K562 (cell line): ENCODE results near the gene CMIP. TPM values are rescaled to one million over a fixed set of nuclear protein-coding genes. Genes with fewer than 3 reads are reported as not detected.
A peak's percentile ranks its signal among the peaks of the same experiment; 100 is the strongest.

Experiments used
- BCL6 ChIP-seq: fragments of 250-450 bp; sonication (Bioruptor Pico); IDR thresholded peaks from 2 replicates; pipeline ENCODE4 v1.4.0; 2020
- CBX1 ChIP-seq: sonication (generic); IDR thresholded peaks from 2 replicates; pipeline ENCODE4 v1.6.1; 2016; ENCODE audit warnings: antibody characterized with exemption, low read depth, mild to moderate bottlenecking
- CBX8 ChIP-seq: fragments of 200-600 bp; sonication (generic); IDR thresholded peaks from 2 replicates; pipeline ENCODE4 v1.6.1; 2012; ENCODE audit warnings: borderline replicate concordance, mixed run types, low read depth, mild to moderate bottlenecking, moderate library complexity, mixed read lengths, low read length, control low read depth, inconsistent platforms; ENCODE audit not compliant: poor library complexity, severe bottlenecking; ENCODE audit errors: extremely low read depth
- FOXK2 ChIP-seq, 2 experiments: fragments of 450-650 bp; IDR thresholded peaks in 1 of 2; conservative IDR thresholded peaks in 1 of 2; 2 replicates each; pipeline ENCODE4 v1.6.1; 2016; ENCODE audit warnings: low read depth in 2 of 2, mild to moderate bottlenecking in 1 of 2
- HMG20B ChIP-seq: fragments of 250-450 bp; sonication (Bioruptor Pico); IDR thresholded peaks from 2 replicates; pipeline ENCODE4 v1.5.0; 2021; ENCODE audit warnings: mild to moderate bottlenecking
- HMGN3 ChIP-seq: IDR thresholded peaks from 2 replicates; pipeline ENCODE4 v1.6.1; 2011; ENCODE audit warnings: borderline replicate concordance, low read depth, mild to moderate bottlenecking, mixed read lengths, low read length; ENCODE audit not compliant: insufficient read length; ENCODE audit errors: extremely low read depth
- KDM4B ChIP-seq, 2 experiments: fragments of 450-650 bp in 1 of 2; sonication (generic) in 1 of 2; IDR thresholded peaks; 2 replicates each; pipeline ENCODE4 v1.6.1; 2016 to 2017; ENCODE audit warnings: borderline replicate concordance in 2 of 2, antibody characterized with exemption in 1 of 2, low read depth in 1 of 2, mild to moderate bottlenecking in 1 of 2
- TCF7 ChIP-seq: sonication (generic); IDR thresholded peaks from 2 replicates; pipeline ENCODE4 v1.6.1; 2016; ENCODE audit warnings: antibody characterized with exemption, borderline replicate concordance
- ZNF175 ChIP-seq: fragments of 200-800 bp; sonication (Bioruptor generic); IDR thresholded peaks from 2 replicates; pipeline ENCODE4 v1.6.1; 2016; ENCODE audit warnings: low read depth, mild to moderate bottlenecking, missing genetic modification characterization, missing compliant biosample characterization
- ZNF444 ChIP-seq: fragments of 250-450 bp; sonication (Bioruptor Pico); IDR thresholded peaks from 2 replicates; pipeline ENCODE4 v1.4.0; 2020; ENCODE audit warnings: mild to moderate bottlenecking, moderate library complexity
- ZNF583 ChIP-seq: fragments of 250-450 bp; sonication (Bioruptor Pico); IDR thresholded peaks from 2 replicates; pipeline ENCODE4 v1.4.0; 2020
- polyA plus RNA-seq, 8 experiments: library from polyadenylated mRNA; depleted of rRNA in 4 of 8; stranded (reverse) in 5 of 8; unstranded in 3 of 8; fragments of >200 nt; fragmentation: Nextera tagmentation in 2 of 8; fragmentation: Illumina TruSeq in 1 of 8; extraction: Ambion mirVana in 2 of 8; extraction: Trizol in 1 of 8; gene quantifications; 2 replicates each; pipeline versions ENCODE4 v1.2.1 to v1.2.3, GENCODE V29; 2011 to 2014; ENCODE audit warnings: inconsistent platforms in 1 of 8, missing spikeins in 1 of 8
- total RNA-seq, 7 experiments: library from RNA; depleted of rRNA in 6 of 7; stranded (reverse); fragments of >200 nt in 6 of 7; fragmentation: Illumina TruSeq in 2 of 7; extraction: Trizol in 2 of 7; gene quantifications; 2 replicates each; pipeline versions ENCODE4 v1.2.1 to v1.2.3, GENCODE V29; 2011 to 2021; ENCODE audit warnings: low replicate concordance in 1 of 7
- TF ChIP-seq, protein P1 (sequence below): sonication (generic); formaldehyde crosslinking; IDR thresholded peaks from 2 replicates; pipeline ENCODE4 v1.8.0; 2022; ENCODE audit warnings: mild to moderate bottlenecking, missing genetic modification reagents
- TF ChIP-seq, protein P2 (sequence below): sonication (generic); formaldehyde crosslinking; IDR thresholded peaks from 2 replicates; pipeline ENCODE4 v1.5.0; 2020; ENCODE audit warnings: missing genetic modification reagents
- TF ChIP-seq, protein P3 (sequence below): fragments of 250-450 bp; sonication (Bioruptor Pico); IDR thresholded peaks from 2 replicates; pipeline ENCODE4 v1.4.0; 2020; ENCODE audit warnings: borderline replicate concordance

Gene CMIP
- total and polyA plus RNA-seq, 9 of the 15 experiments (the other 6 are each of a cell fraction or from before 2014, with no cell fraction given), result 0.94 to 82.5 (median 10.3) TPM

DNA sequence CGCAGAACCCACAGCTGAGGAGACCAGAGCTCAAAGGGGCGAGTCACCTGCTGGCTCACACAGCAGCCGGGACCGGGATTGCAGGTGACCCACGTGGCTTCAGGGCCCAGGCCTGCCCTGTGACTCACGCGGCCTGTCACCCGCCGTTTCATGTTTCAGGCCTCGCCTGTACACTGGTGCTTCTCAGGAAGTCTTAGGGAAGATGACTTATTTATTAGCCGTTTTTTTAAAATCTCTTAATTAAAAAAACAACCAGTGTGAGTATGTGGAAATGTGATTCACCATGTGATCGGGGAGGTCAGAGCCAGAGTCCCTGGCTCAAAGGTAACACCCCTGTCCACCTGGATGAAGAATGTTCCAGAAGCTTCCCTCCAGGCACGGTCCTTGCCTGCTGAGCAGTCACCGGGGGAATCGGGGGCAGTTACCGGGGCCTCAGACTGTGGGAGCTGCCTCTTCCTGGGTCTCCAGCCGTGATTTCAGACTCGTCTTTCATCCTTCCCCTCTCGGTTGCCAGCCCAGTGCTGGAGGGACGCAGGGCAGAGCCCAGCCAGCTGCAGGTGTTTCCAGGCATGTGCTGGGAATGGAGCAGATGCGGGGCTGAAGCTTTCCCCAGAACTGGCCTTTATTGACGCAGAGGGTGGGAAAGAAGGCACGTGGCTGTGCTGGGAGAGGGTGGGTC, 49.3 kb downstream of the CMIP start (continued):
- TF ChIP-seq, protein P1, sequence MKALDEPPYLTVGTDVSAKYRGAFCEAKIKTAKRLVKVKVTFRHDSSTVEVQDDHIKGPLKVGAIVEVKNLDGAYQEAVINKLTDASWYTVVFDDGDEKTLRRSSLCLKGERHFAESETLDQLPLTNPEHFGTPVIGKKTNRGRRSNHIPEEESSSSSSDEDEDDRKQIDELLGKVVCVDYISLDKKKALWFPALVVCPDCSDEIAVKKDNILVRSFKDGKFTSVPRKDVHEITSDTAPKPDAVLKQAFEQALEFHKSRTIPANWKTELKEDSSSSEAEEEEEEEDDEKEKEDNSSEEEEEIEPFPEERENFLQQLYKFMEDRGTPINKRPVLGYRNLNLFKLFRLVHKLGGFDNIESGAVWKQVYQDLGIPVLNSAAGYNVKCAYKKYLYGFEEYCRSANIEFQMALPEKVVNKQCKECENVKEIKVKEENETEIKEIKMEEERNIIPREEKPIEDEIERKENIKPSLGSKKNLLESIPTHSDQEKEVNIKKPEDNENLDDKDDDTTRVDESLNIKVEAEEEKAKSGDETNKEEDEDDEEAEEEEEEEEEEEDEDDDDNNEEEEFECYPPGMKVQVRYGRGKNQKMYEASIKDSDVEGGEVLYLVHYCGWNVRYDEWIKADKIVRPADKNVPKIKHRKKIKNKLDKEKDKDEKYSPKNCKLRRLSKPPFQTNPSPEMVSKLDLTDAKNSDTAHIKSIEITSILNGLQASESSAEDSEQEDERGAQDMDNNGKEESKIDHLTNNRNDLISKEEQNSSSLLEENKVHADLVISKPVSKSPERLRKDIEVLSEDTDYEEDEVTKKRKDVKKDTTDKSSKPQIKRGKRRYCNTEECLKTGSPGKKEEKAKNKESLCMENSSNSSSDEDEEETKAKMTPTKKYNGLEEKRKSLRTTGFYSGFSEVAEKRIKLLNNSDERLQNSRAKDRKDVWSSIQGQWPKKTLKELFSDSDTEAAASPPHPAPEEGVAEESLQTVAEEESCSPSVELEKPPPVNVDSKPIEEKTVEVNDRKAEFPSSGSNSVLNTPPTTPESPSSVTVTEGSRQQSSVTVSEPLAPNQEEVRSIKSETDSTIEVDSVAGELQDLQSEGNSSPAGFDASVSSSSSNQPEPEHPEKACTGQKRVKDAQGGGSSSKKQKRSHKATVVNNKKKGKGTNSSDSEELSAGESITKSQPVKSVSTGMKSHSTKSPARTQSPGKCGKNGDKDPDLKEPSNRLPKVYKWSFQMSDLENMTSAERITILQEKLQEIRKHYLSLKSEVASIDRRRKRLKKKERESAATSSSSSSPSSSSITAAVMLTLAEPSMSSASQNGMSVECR (CRISPR knock-in tag), result 0 out of 2 replicates have a peak, but pooled peaks have one; percentile 56
- TF ChIP-seq, protein P2, sequence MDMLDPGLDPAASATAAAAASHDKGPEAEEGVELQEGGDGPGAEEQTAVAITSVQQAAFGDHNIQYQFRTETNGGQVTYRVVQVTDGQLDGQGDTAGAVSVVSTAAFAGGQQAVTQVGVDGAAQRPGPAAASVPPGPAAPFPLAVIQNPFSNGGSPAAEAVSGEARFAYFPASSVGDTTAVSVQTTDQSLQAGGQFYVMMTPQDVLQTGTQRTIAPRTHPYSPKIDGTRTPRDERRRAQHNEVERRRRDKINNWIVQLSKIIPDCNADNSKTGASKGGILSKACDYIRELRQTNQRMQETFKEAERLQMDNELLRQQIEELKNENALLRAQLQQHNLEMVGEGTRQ (CRISPR knock-in tag), result peak; percentile 75
- no peak for TF ChIP-seq BCL6 (CRISPR knock-in tag)
- TF ChIP-seq, protein P3, sequence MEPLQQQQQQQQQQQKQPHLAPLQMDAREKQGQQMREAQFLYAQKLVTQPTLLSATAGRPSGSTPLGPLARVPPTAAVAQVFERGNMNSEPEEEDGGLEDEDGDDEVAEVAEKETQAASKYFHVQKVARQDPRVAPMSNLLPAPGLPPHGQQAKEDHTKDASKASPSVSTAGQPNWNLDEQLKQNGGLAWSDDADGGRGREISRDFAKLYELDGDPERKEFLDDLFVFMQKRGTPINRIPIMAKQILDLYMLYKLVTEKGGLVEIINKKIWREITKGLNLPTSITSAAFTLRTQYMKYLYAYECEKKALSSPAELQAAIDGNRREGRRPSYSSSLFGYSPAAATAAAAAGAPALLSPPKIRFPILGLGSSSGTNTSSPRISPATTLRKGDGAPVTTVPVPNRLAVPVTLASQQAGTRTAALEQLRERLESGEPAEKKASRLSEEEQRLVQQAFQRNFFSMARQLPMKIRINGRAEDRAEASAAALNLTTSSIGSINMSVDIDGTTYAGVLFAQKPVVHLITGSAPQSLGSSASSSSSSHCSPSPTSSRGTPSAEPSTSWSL (CRISPR knock-in tag), result no peak
- TF ChIP-seq KDM4B (IDR thresholded peaks at IDR 0.05; ENCODE audit: borderline replicate concordance in 2 of 2, low read depth in 1 of 2), result 0 out of 4 replicates have a peak, but pooled peaks of 1 of the 2 experiments have one; percentile 4
- no peak for TF ChIP-seq ZNF583 (CRISPR knock-in tag)
- TF ChIP-seq ZNF444 (CRISPR knock-in tag), result no peak
- no peak for TF ChIP-seq CBX8
- no peak for TF ChIP-seq HMGN3
- no peak for TF ChIP-seq TCF7
- peak; percentile 8; the same call in 1 of the 2 replicates for TF ChIP-seq CBX1
- peak; percentile 65 to 68; a peak in 3 of 4 replicates for TF ChIP-seq FOXK2 (conservative IDR thresholded peaks at IDR 0.05 in 1 of 2, IDR thresholded peaks at IDR 0.05 in 1 of 2; ENCODE audit: low read depth in 2 of 2)
- TF ChIP-seq HMG20B (CRISPR knock-in tag), result no peak
- peak; percentile 75 for TF ChIP-seq ZNF175
